ENCODE measurements around the gene SLC25A13. TPM values are rescaled to one million over a fixed set of nuclear protein-coding genes. Genes with fewer than 3 reads are reported as not detected.

SLC25A13 gene
- total and polyA plus RNA-seq, 2 of the 8 experiments (the other 6 are each of a cell fraction or from before 2014, with no cell fraction given) = 30.8 to 85.4 TPM

DNA sequence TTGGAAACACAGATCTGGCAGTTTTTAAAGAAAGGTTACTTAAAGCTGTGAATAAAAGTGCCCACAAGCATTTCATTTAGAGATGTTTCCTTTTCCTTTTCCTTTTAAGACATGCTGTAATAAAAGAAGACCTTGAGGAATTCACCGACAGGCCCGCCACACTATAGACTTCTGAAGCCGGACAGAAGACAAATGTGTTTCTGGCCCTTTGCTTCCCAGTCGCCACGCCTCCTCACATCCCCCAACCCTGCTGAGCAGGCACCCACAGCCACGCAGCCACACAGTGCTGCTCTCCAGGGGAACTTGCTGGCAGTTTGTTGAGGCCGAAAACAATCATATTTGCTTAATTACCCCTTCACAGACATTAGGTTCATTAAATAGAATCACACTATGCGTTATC lies 83.4 kb downstream of the SLC25A13 start (continued):
- no peak for TF ChIP-seq BRCA1 (IDR thresholded peaks at IDR 0.05; ENCODE audit: low read depth, low read length)

Measured in H1 (cell line).